Activated CD4-positive, alpha-beta T cell treated with anti-CD3 and anti-CD28 coated beads, Interleukin-2, amount 10 ng/mL, durations not matched to agents 24 days and 14 days (primary cell): ENCODE measurements around the gene LNX1. TPM values are rescaled to one million over a fixed set of nuclear protein-coding genes. Genes with fewer than 3 reads are reported as not detected.

ENCODE experiments used
- DNase-seq: peaks from one replicate; pipeline ENCODE4 v3.0.0; 2022
- H3K27ac Mint-ChIP-seq: one replicate; pipeline ENCODE4 v1.8.0; 2022; ENCODE audit warnings: mild to moderate bottlenecking, mixed read lengths
- H3K27me3 Mint-ChIP-seq: one replicate; pipeline ENCODE4 v1.8.0; 2022; ENCODE audit warnings: mixed read lengths
- H3K36me3 Mint-ChIP-seq: one replicate; pipeline ENCODE4 v1.8.0; 2022; ENCODE audit warnings: low read depth, mild to moderate bottlenecking, mixed read lengths
- H3K4me1 Mint-ChIP-seq: one replicate; pipeline ENCODE4 v1.8.0; 2021; ENCODE audit warnings: mixed read lengths
- H3K4me3 Mint-ChIP-seq: one replicate; pipeline ENCODE4 v1.8.0; 2022; ENCODE audit warnings: mild to moderate bottlenecking, moderate library complexity, mixed read lengths
- H3K9me3 Mint-ChIP-seq: one replicate; pipeline ENCODE4 v1.8.0; 2021; ENCODE audit warnings: mixed read lengths
- intact Hi-C: fragments of 100-400 bp; cut with micrococcal nuclease; formaldehyde crosslinking; loops from one replicate; pipeline ENCODE4 v1.15.1; 2023
- total RNA-seq: library from RNA; stranded (reverse); gene quantifications from 2 replicates; pipeline ENCODE4 v1.2.3, GENCODE V29; 2022

LNX1 gene
- total RNA-seq, 1 donor from 2014 or later, result not detected

DNA sequence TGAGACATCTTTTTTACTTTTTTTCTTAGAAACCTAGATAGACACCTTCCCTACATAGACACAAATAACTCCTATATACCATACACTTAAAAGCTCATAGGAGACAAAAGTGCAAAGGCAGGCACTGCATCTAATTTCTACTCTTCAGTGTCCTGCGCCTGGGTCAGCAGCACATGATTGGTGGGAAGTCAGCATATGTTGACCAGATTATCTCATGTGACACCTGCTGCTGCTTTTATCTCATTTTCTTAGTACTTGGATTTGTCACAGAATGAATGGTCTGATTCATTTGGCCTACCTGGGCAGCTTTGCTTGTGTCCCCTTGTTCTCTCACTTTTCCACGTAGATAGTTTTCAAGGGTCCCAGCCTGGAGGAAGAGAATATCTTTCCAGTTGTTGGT lies 24.9 kb upstream of the LNX1 start:
- no peaks in the 10 kb centered on the region for H3K36me3 Mint-ChIP-seq
- intact Hi-C loops, result no loop called here
- no peak overlapping the region for H3K27ac Mint-ChIP-seq
- no peak overlapping the region for H3K4me3 Mint-ChIP-seq
- no peaks in the 10 kb centered on the region for H3K27me3 Mint-ChIP-seq
- DNase-seq, result no peak
- peaks cover 9% of the 10 kb centered on the region for H3K9me3 Mint-ChIP-seq
- H3K4me1 Mint-ChIP-seq, result no peaks in the 10 kb centered on the region

DNA sequence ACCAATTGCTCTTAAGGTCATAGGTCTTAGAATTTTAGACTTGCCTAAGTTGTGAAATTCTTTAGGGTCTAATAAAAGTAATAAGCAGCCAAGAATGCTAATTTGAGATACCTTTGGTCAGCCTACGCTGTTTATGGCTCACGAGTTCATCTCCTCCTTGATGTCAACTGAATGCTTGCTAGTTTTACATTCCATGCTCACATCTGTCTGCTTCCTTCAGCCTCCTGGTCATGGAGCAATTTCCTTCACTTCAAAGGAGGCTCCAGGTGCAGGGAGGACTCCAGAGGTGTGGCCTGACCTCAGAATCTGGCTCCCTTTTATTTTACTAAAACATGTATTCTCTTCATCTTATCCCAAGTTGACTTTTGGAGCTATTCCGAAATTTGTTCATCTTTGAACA lies 23.3 kb upstream of the LNX1 start:
- H3K9me3 Mint-ChIP-seq, result peaks cover 9% of the 10 kb centered on the region
- no peak overlapping the region for H3K4me3 Mint-ChIP-seq

DNA sequence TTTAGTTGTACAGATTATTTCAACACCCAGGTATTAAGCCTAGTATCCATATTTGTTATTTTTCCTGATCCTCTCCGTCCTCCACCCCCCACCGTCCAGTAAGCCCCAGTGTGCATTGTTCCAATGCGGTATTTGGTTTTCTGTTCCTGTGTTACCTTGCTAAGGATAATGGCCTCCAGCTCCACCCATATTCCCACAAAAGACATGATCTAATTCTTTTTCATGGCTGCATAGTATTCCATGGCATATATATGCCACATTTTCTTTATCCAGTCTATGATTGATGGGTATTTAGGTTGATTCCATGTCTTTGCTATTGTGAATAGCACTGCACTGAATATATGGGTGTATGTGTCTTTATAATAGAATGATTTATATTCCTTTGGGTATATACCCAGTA lies 22.1 kb upstream of the LNX1 start:
- Mint-ChIP-seq H3K27ac (no peak overlapping the region), H3K4me1 (no peaks in the 10 kb centered on the region), H3K36me3 (no peaks in the 10 kb centered on the region), H3K4me3 (no peak overlapping the region), H3K9me3 (peaks cover 9% of the 10 kb centered on the region), H3K27me3 (no peaks in the 10 kb centered on the region)
- intact Hi-C loops, result no loop called here
- no peak for DNase-seq

More for the DNA sequence above, 23.3 kb upstream of the LNX1 start:
- no peaks in the 10 kb centered on the region for H3K36me3 Mint-ChIP-seq
- H3K4me1 Mint-ChIP-seq, result no peaks in the 10 kb centered on the region
- intact Hi-C loops, result no loop called here
- no peak for DNase-seq
- H3K27me3 Mint-ChIP-seq, result no peaks in the 10 kb centered on the region
- H3K27ac Mint-ChIP-seq, result no peak overlapping the region

DNA sequence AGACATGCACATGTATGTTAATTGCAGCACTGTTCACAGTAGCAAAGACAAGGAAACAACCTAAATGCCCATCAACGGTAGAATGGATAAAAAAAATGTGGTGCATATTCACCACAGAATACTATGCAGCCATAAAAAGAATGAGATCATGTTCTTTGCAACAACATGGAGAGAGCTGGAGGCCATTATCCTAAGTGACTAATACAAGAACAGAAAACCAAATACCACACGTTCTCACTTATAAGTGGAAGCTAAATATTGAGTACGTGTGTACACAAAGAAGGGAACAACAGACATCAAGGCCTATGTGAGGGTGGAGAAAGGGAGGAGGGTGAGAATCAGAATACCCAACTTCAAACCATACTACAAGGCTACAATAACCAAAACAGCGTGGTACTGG lies 17.4 kb upstream of the LNX1 start:
- peaks cover 5% of the 10 kb centered on the region for H3K27me3 Mint-ChIP-seq
- no peaks in the 10 kb centered on the region for H3K36me3 Mint-ChIP-seq
- no peak for DNase-seq
- intact Hi-C loops, result no loop called here
- no peak overlapping the region for H3K4me3 Mint-ChIP-seq
- peaks cover 4% of the 10 kb centered on the region for H3K9me3 Mint-ChIP-seq
- H3K4me1 Mint-ChIP-seq, result no peaks in the 10 kb centered on the region
- no peak overlapping the region for H3K27ac Mint-ChIP-seq

DNA sequence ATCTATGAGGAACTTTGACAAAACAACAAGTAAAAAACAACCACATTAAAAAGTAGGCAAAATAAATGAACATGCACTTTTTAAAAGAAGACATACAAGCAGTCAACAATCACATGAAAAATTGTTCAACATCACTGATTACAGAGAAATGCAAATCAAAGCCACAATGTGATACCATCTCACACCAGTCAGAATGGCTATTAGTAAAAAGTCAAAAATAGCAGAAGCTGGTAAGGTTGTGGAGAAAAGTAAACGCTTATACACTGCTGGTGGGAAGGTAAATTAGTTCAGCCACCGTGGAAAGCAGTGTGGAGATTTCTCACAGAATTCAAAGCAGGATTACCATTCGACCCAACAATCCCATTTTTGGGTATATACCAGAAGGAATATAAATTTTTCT lies 17.0 kb upstream of the LNX1 start:
- no peak for DNase-seq
- Mint-ChIP-seq H3K27me3 (peaks cover 5% of the 10 kb centered on the region), H3K36me3 (no peaks in the 10 kb centered on the region), H3K4me3 (no peak overlapping the region), H3K4me1 (no peaks in the 10 kb centered on the region), H3K27ac (no peak overlapping the region), H3K9me3 (peaks cover 1% of the 10 kb centered on the region)
- intact Hi-C loops, result no loop called here

DNA sequence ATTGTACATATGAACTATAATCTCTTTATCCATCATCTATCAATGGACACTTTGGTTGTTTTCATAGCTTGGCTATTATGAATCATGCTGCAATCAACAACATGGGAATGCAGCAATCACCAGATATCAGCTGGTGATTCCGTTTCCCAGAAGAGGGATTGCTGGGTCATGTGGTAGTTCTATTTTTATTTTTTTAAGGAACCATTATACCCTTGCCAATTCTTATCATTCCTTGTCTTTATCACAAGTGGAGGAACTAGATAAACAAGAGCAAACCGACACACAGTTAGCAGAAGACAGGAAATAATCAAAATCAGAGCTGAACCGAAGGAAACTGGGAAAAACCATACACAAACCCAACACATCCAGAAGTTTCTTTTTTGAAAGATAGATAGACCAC lies 14.5 kb upstream of the LNX1 start:
- no peak overlapping the region for H3K27ac Mint-ChIP-seq
- no peak overlapping the region for H3K4me3 Mint-ChIP-seq

DNA sequence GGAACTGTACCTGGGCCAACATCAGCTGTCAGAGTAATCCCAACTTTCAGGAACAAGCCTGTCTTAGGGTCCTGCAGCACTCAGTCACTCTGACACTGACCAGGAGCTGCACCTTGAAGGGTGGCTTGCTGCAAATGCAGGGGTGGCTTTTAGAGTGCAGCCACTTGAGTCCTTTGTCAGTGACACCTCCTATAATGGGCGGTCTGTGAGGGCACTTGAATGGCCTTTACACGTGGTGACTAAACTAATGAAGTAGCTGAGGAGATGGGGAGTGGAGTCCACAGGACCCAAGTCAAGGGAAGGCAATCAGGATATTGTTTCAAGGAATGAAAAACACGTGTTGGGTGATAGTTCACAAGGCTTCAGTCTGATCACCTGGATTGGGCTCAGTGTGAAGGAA lies 11.1 kb upstream of the LNX1 start:
- intact Hi-C loops, result no loop called here
- Mint-ChIP-seq H3K27ac (no peak overlapping the region), H3K27me3 (peaks cover 6% of the 10 kb centered on the region), H3K9me3 (no peaks in the 10 kb centered on the region), H3K4me1 (no peaks in the 10 kb centered on the region), H3K36me3 (no peaks in the 10 kb centered on the region), H3K4me3 (no peak overlapping the region)
- no peak for DNase-seq

More for the DNA sequence above, 14.5 kb upstream of the LNX1 start:
- no peaks in the 10 kb centered on the region for H3K36me3 Mint-ChIP-seq
- peaks cover 5% of the 10 kb centered on the region for H3K27me3 Mint-ChIP-seq
- no peaks in the 10 kb centered on the region for H3K9me3 Mint-ChIP-seq
- H3K4me1 Mint-ChIP-seq, result no peaks in the 10 kb centered on the region
- DNase-seq, result no peak
- intact Hi-C loops, result no loop called here

DNA sequence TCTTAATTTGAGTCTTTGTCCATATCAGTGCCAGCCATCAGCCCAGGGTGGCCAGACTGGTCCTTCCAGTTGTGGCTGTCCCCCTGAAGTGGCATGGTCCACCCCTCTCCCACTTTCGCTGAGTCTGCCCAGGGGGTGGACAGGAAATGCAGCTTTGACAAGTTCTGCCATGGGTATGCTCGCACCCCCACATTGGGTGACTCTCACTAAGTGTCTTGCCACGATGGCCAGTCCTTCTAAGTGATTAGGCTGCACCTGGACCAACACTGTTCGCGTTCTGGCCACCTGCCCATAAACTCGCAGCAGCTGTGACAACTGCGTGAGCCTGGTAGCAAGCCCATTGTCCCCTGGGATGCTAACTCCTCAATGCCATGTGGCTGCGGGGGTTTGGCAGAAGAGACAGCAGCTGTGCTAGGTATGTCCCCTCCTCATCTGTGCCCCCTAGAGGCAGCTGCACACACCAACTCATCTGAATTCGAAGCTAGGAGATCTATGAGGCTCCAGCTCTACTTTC lies 10.0 kb upstream of the LNX1 start:
- no peaks in the 10 kb centered on the region for H3K36me3 Mint-ChIP-seq
- H3K4me3 Mint-ChIP-seq, result no peak overlapping the region
- peaks cover 4% of the 10 kb centered on the region for H3K27me3 Mint-ChIP-seq
- H3K9me3 Mint-ChIP-seq, result no peaks in the 10 kb centered on the region
- DNase-seq, result no peak
- no peaks in the 10 kb centered on the region for H3K4me1 Mint-ChIP-seq
- intact Hi-C loops, result no loop called here
- H3K27ac Mint-ChIP-seq, result no peak overlapping the region

DNA sequence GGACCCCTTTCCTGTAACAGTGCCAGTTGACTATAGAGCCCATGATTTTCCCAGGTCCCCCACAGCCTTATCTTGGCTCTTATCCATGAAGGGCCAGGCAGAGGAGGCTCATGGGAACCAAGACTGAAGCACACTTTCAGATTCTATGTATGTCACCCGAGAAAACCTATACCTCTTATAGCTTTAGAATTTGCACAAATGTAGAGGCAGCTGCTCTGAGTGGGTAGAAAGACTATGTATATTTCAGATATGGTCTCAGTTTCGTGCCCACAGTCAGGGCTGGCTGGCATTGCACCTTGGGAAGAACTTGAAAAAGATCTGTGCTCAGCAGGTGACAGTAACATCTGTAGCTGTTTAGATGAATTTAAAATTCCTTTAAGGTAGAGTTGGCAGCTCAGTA lies 8.3 kb upstream of the LNX1 start:
- H3K4me1 Mint-ChIP-seq, result no peaks in the 10 kb centered on the region
- no peaks in the 10 kb centered on the region for H3K36me3 Mint-ChIP-seq
- no peak overlapping the region for H3K4me3 Mint-ChIP-seq
- H3K27me3 Mint-ChIP-seq, result peaks cover 2% of the 10 kb centered on the region
- no peak for DNase-seq
- no peaks in the 10 kb centered on the region for H3K9me3 Mint-ChIP-seq
- no peak overlapping the region for H3K27ac Mint-ChIP-seq
- intact Hi-C loops, result no loop called here

DNA sequence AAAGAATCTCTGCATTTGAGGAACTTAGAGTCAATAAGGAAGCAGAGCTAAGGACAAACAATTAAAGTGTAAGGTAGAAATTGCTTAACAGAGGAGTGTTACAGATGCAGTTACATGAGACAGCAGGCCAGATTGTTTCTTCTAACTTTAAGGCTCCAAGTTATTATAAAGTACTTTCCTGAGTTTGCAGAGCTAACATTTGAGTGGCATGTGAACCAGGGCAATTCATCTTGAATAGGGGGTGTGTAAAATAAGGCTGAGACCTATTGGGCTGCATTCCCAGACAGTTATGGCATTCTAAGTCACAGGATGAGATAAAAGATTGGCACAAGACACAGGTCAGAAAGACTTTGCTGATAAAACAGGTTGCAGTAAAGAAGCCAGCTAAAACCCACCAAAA lies 7.6 kb upstream of the LNX1 start:
- Mint-ChIP-seq H3K4me3 (no peak overlapping the region), H3K4me1 (no peaks in the 10 kb centered on the region), H3K9me3 (no peaks in the 10 kb centered on the region), H3K36me3 (no peaks in the 10 kb centered on the region), H3K27me3 (peaks cover 2% of the 10 kb centered on the region), H3K27ac (no peak overlapping the region)
- no peak for DNase-seq
- intact Hi-C loops, result no loop called here

DNA sequence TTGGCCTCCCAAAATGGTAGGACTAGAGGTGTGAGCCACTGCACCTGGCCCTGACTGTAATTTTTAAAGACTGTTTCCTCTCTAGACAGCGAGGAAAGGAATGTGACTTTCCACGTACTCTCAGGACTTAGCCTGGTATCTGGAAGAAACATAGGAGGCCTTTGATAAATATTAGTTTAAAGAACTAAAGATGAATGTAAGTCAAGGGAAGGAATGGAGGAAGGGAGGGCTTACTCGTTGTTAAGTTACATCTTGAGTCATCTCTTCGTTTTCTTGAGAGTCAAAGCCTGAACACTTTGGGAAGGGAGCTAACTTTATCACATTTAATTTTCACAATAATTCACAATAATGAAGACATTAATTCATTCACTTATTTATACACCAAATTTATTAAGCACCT lies 7.2 kb upstream of the LNX1 start:
- H3K27ac Mint-ChIP-seq, result no peak overlapping the region

DNA sequence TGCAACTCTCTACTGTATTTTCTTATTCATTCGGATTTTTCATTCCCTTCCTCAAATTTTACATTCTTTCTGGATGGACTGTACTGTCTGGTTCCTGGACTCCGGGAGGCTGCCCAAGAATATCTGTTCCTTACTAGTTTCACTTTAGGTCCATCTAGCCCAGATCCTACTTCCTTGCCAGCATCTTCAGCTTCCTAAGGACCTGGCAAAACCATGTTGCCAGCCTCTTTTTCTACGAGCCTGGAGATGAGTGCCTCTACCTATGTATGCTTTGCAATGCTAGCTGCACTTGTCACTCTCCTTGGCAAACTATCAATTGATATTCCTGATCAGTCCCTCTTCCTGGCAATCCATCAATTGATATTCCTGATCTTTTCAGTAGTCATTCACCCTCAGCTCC lies 5.6 kb upstream of the LNX1 start:
- no peak overlapping the region for H3K4me3 Mint-ChIP-seq
- no peak overlapping the region for H3K27ac Mint-ChIP-seq
- H3K4me1 Mint-ChIP-seq, result no peaks in the 10 kb centered on the region
- no peaks in the 10 kb centered on the region for H3K36me3 Mint-ChIP-seq
- peaks cover 10% of the 10 kb centered on the region for H3K27me3 Mint-ChIP-seq
- H3K9me3 Mint-ChIP-seq, result no peaks in the 10 kb centered on the region
- intact Hi-C loops, result no loop called here
- no peak for DNase-seq

More for the DNA sequence above, 7.2 kb upstream of the LNX1 start:
- no peaks in the 10 kb centered on the region for H3K9me3 Mint-ChIP-seq
- H3K4me1 Mint-ChIP-seq, result no peaks in the 10 kb centered on the region
- peaks cover 2% of the 10 kb centered on the region for H3K27me3 Mint-ChIP-seq
- H3K36me3 Mint-ChIP-seq, result no peaks in the 10 kb centered on the region
- intact Hi-C loops, result no loop called here
- no peak for DNase-seq
- H3K4me3 Mint-ChIP-seq, result no peak overlapping the region

DNA sequence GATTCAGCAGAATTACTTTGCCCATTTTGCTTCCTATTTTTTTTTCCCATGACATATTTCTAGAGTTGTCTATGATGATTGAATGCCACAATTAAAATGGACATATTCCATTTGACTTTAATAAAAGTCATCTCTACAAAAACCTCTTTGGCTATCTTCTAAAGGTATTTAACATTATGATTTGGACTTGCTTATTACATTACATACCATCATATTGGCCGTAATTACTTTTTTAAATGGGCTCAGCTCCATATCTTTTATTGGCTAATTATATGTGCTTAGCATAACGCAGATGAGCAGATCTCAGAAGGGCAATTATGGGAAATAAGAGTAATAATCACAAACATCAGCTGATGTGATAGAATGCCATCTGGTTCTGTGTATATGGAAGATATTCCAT lies 4.5 kb upstream of the LNX1 start:
- Mint-ChIP-seq H3K4me1 (no peaks in the 10 kb centered on the region), H3K36me3 (no peaks in the 10 kb centered on the region), H3K4me3 (no peak overlapping the region), H3K27ac (no peak overlapping the region), H3K9me3 (no peaks in the 10 kb centered on the region), H3K27me3 (peaks cover 20% of the 10 kb centered on the region)
- intact Hi-C loops, result no loop called here
- no peak for DNase-seq

DNA sequence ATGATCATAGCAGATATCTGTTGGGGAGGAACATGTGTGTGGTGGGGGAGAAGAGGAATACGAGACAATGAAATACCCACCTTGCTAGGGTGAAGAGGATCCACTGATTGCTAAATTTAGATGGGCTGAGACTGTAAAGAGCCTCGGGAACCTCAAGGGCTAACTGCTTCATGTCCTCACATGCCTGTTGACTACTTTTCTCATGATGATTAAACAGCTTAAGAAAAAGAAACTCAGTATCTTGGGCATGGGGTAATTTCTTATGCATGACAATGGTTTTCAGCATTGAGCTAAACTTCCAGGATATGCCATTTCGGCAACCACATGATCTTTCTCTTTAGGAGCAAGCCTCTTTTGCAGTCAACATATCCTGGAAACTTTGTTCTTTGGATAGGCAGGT lies 3.9 kb upstream of the LNX1 start:
- no peaks in the 10 kb centered on the region for H3K9me3 Mint-ChIP-seq
- peaks cover 26% of the 10 kb centered on the region for H3K27me3 Mint-ChIP-seq
- no peak overlapping the region for H3K27ac Mint-ChIP-seq
- no peak for DNase-seq
- no peaks in the 10 kb centered on the region for H3K4me1 Mint-ChIP-seq
- intact Hi-C loops, result no loop called here
- H3K36me3 Mint-ChIP-seq, result no peaks in the 10 kb centered on the region
- H3K4me3 Mint-ChIP-seq, result no peak overlapping the region

DNA sequence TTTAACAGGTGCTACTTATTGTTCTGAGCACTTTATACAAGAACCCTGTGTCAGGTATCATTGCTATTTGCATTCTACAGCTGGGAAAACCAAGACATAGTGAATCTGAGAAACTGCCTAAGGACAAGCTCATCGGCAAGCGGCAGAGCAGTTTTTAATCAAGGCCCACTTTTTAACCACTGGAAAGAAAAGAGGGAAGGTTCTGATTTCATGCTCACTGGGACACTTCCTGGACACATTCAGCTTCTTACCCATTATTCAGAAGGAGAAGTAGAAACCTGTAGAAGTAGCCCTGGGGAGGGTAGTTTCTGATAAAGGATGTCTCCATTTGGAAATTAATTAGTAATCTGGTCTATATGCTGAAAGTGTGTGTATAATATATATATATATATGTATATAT lies 2.5 kb upstream of the LNX1 start:
- H3K4me3 Mint-ChIP-seq, result no peak overlapping the region
- no peaks in the 10 kb centered on the region for H3K36me3 Mint-ChIP-seq
- no peak for DNase-seq
- intact Hi-C loops, result no loop called here
- H3K27me3 Mint-ChIP-seq, result peaks cover 30% of the 10 kb centered on the region
- no peaks in the 10 kb centered on the region for H3K4me1 Mint-ChIP-seq
- no peaks in the 10 kb centered on the region for H3K9me3 Mint-ChIP-seq
- no peak overlapping the region for H3K27ac Mint-ChIP-seq
